ENCODE measurements around the gene FAM174C. TPM values are rescaled to one million over a fixed set of nuclear protein-coding genes. Genes with fewer than 3 reads are reported as not detected.

Gene FAM174C
- total and polyA plus RNA-seq, 2 of the 8 experiments (the other 6 are each of a cell fraction or from before 2014, with no cell fraction given): 44.5 to 125 TPM

GRCh38 chr19:1259876-1260748 lies 15.2 kb upstream of the FAM174C start:
- no peak overlapping the region for H2BK12ac ChIP-seq (ENCODE audit: low read depth, low read length)
- no peak overlapping the region; the same call in 1 of the 2 replicates for H3K27ac ChIP-seq (ENCODE audit: low read depth, low read length)
- no peak overlapping the region for H2BK15ac ChIP-seq (ENCODE audit: low read length)
- H3K79me1 ChIP-seq (ENCODE audit: low read depth, low read length): 0 out of 2 replicates have a peak, but pooled peaks cover 2% of the 10 kb centered on the region
- H3K14ac ChIP-seq (ENCODE audit: insufficient read length): no peak overlapping the region
- H3K79me2 ChIP-seq (ENCODE audit: control insufficient read depth in 1 of 2, insufficient read depth in 2 of 2, low read length in 2 of 2): peaks cover 0 to 5% of the 10 kb centered on the region in 2 experiments; a peak in 1 of 4 replicates
- no peak for FAIRE-seq
- no peak overlapping the region for H3K56ac ChIP-seq (replicated peaks; ENCODE audit: insufficient read length, low read depth, low read length)
- no peak overlapping the region for H4K8ac ChIP-seq (ENCODE audit: extremely low read depth, insufficient read depth, low read length)
- no peak overlapping the region for H4K5ac ChIP-seq (ENCODE audit: insufficient read length, low read depth, low read length)
- peak overlapping the region; percentile 53; the same call in 1 of the 2 replicates for H2AK5ac ChIP-seq (ENCODE audit: low read depth, low read length)
- peaks cover 0 to 52% (median 33%) of the 10 kb centered on the region in 4 experiments; a peak in 6 of 7 replicates for H3K4me1 ChIP-seq (replicated peaks in 1 of 4; ENCODE audit: control insufficient read depth in 3 of 4, insufficient read depth in 4 of 4, low read length in 3 of 4)
- no peak for DNase-seq (ENCODE audit: low read depth in 1 of 2, low spot score in 2 of 2)
- no peak overlapping the region for H2BK20ac ChIP-seq (ENCODE audit: low read length)
- peaks cover 19% of the 10 kb centered on the region; the same call in 1 of the 2 replicates for H3K23me2 ChIP-seq (ENCODE audit: low read depth, low read length)
- peaks cover 10 to 33% (median 15%) of the 10 kb centered on the region in 4 experiments for H3K36me3 ChIP-seq (ENCODE audit: control insufficient read depth in 2 of 4, insufficient read depth in 4 of 4, low read length in 3 of 4)
- no peak overlapping the region; a peak in 1 of 7 replicates for H3K9ac ChIP-seq (replicated peaks in 1 of 4; ENCODE audit: extremely low read depth in 1 of 4, low read depth in 3 of 4, low read length in 3 of 4)
- no peaks in the 10 kb centered on the region for H3K9me3 ChIP-seq (ENCODE audit: insufficient read depth in 2 of 2, low read depth in 1 of 2, low read length in 1 of 2)
- peak overlapping the region; percentile 83 to 94 for H3K4me2 ChIP-seq (ENCODE audit: insufficient read depth in 1 of 2, low read depth in 2 of 2, low read length in 2 of 2)
- CTCF ChIA-PET (ENCODE audit: partially characterized antibody): interaction anchor here (0.9 to 15.9 kb wide), 4 partner anchors 8 to 16 kb away, joined by 3 to 212 read pairs (median 6); partner anchors contain the start of gene ATP5F1D
- no peak overlapping the region for H3K4ac ChIP-seq (replicated peaks; ENCODE audit: insufficient read length, low read depth, low read length)
- peak overlapping the region; percentile 81; the same call in 1 of the 2 replicates for H2BK5ac ChIP-seq (ENCODE audit: low read depth, low read length)
- H3K18ac ChIP-seq (ENCODE audit: extremely low read depth, low read length): no peak overlapping the region; the same call in 1 of the 2 replicates
- POLR2A ChIA-PET (ENCODE audit: partially characterized antibody): interaction anchor here (0.9 to 19.4 kb wide), 9 partner anchors 4 to 233 kb away, joined by 3 to 456 read pairs (median 6); partner anchors contain the start of genes ATP5F1D, CBARP, CIRBP and CNN2
- peak overlapping the region in 3 of 4 experiments; percentile 9 to 77 (median 14); a peak in 4 of 8 replicates for H3K4me3 ChIP-seq (ENCODE audit: extremely low read depth in 1 of 4, insufficient read depth in 2 of 4, low read depth in 3 of 4, low read length in 4 of 4)
- 26% methylated on average over 23 of the region's 33 CpGs; no CpG with 5 or more reads in 1 of the 2 experiments for WGBS, 2 experiments (ENCODE audit: extremely low coverage in 1 of 2, insufficient coverage in 1 of 2, insufficient read length in 1 of 2, insufficient replicate concordance in 2 of 2, low coverage in 1 of 2, low lambda C conversion rate in 2 of 2, missing lambda C conversion rate in 1 of 2)
- H3K23ac ChIP-seq (ENCODE audit: insufficient read length): no peak overlapping the region
- H3K27me3 ChIP-seq (replicated peaks in 1 of 4; ENCODE audit: control insufficient read depth in 3 of 4, extremely low read depth in 1 of 4, insufficient read depth in 3 of 4, low read length in 3 of 4): no peaks in the 10 kb centered on the region; a peak in 1 of 7 replicates
- H4K91ac ChIP-seq (replicated peaks; ENCODE audit: insufficient read length, low read length): peak overlapping the region; percentile 85
- no peak overlapping the region for H2BK120ac ChIP-seq (replicated peaks; ENCODE audit: low read depth, low read length)
- peaks cover 11 to 20% of the 10 kb centered on the region in 2 experiments for H4K20me1 ChIP-seq (replicated peaks in 1 of 2; ENCODE audit: control insufficient read depth in 1 of 2, insufficient read depth in 2 of 2, low read length in 2 of 2)
- TF ChIP-seq, protein P1, sequence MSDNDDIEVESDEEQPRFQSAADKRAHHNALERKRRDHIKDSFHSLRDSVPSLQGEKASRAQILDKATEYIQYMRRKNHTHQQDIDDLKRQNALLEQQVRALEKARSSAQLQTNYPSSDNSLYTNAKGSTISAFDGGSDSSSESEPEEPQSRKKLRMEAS (IDR thresholded peaks at IDR 0.05): peak; percentile 17; the same call in 1 of the 2 replicates
- TF ChIP-seq TBP (IDR thresholded peaks at IDR 0.05; ENCODE audit: low read depth, low read length) (no peak), KDM1A (IDR thresholded peaks at IDR 0.05; ENCODE audit: borderline replicate concordance, low read length) (peak; percentile 82; the same call in 1 of the 2 replicates), MAFK (IDR thresholded peaks at IDR 0.05; ENCODE audit: low read depth, low read length) (no peak)
- H2AFZ ChIP-seq (ENCODE audit: low read length): no peak overlapping the region

Measured in H1 (cell line).